Raji (cell line): Measurements from ENCODE around the gene PALS1.
A peak's percentile ranks its signal among the peaks of the same experiment; 100 is the strongest.

Source experiments
- POLR2A ChIP-seq: IDR thresholded peaks from 2 replicates; pipeline ENCODE4 v1.6.1; 2011; ENCODE audit warnings: low read depth, low read length, control low read depth; ENCODE audit not compliant: insufficient read depth

Gene PALS1

GRCh38 chr14:67241411-67242167 lies at the start of gene PALS1:
Gene PALS1, plus strand, starts transcription at chr14:67241435. Its CDS starts 37,736 bp downstream, at chr14:67279171.
- peak; percentile 52 for TF ChIP-seq POLR2A

DNA sequence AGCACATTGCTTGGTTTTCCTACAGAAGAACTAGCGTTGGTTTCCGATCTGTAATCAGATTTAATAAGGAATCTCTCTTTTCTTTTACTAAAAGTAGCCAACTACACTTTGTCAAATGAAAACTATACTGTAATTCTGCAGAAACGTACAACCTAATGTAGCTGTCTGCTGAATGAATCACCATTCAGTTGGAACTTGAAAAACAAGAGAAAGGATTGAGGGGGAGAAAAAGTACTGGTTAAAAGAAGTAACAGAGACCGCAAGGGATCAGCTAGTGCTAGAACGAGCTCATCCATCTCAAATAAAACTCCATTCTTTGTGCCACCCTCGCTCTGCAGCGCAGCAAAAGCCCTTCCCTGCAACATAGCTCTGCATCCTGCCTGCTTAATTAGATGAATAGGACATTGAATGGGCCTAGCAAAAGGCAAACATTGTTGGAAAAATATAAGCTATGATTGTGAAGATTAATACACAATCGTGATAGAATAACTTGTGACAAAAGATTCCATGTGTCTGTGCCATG lies 49.4 kb upstream of the PALS1 start:
- no peak for TF ChIP-seq POLR2A

GRCh38 chr14:67192366-67192765 lies 48.9 kb upstream of the PALS1 start:
- no peak for TF ChIP-seq POLR2A

GRCh38 chr14:67195279-67195678 lies 46.0 kb upstream of the PALS1 start:
- TF ChIP-seq POLR2A, result no peak

- no peak for TF ChIP-seq POLR2A
Measured at GRCh38 chr14:67199016-67199415, 42.2 kb upstream of the PALS1 start.

DNA sequence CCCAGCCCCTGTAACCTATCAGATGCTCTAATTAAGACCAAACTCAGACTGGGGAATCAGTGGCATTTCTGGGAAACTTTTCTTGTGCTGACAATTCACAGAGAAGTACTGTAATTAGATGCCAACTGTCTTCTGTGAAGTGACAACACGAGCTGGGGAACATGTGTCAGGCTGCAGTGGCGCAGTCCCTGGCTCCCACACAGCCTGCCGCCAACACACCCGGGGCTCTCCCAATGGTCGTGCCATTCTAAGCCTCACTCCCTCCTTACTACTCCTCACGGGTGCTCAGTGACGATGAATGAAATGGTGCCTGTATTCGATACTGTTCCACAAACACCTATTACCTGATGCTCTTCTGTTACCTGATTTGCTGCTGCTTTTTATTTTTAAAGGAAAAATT lies 33.4 kb upstream of the PALS1 start:
- TF ChIP-seq POLR2A, result no peak

GRCh38 chr14:67218126-67218525 lies 23.1 kb upstream of the PALS1 start:
- TF ChIP-seq POLR2A, result no peak

- no peak for TF ChIP-seq POLR2A
Measured at GRCh38 chr14:67221248-67221981, 19.8 kb upstream of the PALS1 start.

- TF ChIP-seq POLR2A, result no peak
Measured at GRCh38 chr14:67221982-67222328, 19.3 kb upstream of the PALS1 start.

DNA sequence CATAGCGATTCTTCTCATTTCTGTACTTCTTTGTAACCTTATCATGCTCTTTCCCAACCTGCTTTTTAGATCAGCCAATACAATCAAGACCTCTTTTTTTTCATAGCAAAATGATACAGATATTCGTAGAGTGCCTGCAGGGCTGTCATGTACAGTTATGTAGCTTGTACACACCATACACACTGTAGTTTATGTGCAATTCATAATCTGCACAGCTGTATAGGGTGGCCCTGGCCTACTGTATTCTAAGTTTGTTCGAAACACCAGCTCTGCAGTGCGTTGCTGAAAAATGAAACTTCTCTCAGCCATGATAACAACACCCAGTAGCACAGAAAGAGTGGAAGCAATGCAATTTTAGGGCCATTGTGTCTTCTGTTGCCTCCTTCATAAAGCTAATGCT lies 15.7 kb upstream of the PALS1 start:
- no peak for TF ChIP-seq POLR2A

GRCh38 chr14:67228325-67228984 lies 12.8 kb upstream of the PALS1 start:
- no peak for TF ChIP-seq POLR2A

DNA sequence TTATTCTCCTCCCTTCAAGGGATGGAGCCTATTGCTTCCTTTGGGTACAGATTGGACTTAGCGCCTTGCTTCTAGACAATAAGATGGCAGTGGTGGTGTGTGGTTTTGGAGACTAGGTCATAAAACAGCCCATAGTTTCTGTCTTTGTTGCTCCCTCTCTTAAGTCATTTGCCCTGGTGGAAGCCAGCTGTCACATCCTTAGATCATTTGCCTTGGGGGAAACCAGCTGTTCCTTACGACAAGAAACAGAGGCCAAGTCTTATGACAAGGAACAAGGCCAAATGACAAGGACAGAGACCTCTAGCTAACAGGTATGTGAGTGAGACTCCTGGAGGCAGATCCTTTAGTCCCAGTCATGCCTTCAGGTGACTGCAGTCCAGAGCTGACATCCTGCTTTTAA lies 9.2 kb upstream of the PALS1 start:
- TF ChIP-seq POLR2A, result no peak

GRCh38 chr14:67232621-67233020 lies 8.6 kb upstream of the PALS1 start:
- TF ChIP-seq POLR2A, result no peak

DNA sequence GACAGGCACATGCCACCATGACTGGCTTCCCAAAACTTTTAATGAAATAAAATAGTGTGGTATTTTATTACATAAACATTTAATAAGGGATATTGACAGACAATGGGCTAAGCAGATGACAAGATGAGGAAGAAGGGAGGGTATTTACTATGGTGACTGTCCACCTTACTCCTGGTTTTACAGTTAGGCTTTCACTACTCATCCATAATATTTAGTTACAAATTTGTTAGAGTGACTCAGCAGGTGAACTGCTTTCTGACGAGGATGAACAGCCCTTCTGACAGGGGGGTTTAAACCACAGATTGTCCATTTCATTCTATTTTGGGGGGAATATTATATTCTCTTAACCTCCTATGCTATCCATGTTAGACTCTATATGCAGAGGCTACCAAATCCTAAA lies 3.6 kb upstream of the PALS1 start:
- TF ChIP-seq POLR2A, result no peak

DNA sequence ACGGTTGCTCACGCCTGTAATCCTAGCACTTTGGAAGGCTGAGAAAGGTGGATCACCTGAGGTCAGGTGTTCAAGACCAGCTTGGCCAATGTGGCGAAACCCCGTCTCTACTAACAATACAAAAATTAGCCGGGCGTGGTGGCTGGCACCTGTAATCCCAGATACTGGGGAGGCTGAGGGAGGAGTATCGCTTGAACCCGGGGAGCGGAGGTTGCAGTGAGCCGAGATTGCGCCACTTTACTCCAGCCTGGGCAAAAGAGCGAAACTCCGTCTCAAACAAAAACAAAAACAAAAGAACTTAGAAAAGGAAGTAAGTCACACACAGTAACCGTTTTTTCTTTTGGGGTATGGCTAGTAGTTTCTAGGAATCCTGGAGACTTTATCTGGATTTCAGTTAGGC lies 1.7 kb upstream of the PALS1 start:
- no peak for TF ChIP-seq POLR2A
